Measurements from ENCODE around the gene DNM2. TPM values are rescaled to one million over a fixed set of nuclear protein-coding genes. Genes with fewer than 3 reads are reported as not detected.
A peak's percentile ranks its signal among the peaks of the same experiment; 100 is the strongest.

Gene DNM2
- total and polyA plus RNA-seq, 9 of the 15 experiments (the other 6 are each of a cell fraction or from before 2014, with no cell fraction given) = 2.2 to 161 (median 72.6) TPM

DNA sequence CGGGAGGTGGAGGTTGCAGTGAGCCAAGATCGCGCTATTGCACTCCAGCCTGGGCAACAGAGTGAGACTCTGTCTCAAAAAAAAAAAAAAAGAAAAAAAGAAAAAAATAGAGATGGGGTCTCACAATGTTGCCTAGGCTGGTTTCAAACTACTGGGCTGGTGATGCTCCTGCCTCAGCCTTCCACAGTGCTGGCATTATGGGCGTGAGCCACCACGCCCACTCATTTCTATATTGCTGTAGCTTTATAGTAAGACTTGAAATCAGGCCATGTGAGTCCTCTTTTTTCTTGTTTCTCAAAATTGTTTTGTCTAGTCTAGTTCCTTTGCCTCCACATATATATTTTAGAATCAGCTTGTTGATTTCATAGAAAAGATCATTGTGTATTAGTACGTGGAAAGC, 18.3 kb downstream of the DNM2 start:
- ChIA-PET POLR2A (interaction anchor here (0.5 to 1.4 kb wide), 10 partner anchors 9 to 100 kb away, joined by 3 to 7 read pairs (median 4); partner anchors contain the start of genes DNM2 and TMED1), CTCF (ENCODE audit: low intra/inter-chr PET ratio) (no interaction called here)
- no peaks in the 10 kb centered on the region for H3K9me1 ChIP-seq (ENCODE audit: control insufficient read depth, insufficient read depth, low read length)
- H3K79me2 ChIP-seq (ENCODE audit: control insufficient read depth, insufficient read depth, low read length) = peaks cover 94% of the 10 kb centered on the region
- ATAC-seq (no peak), FAIRE-seq (no peak), DNase-seq (ENCODE audit: extremely low read depth in 1 of 4, low spot score in 3 of 4) (no peak)
- peak overlapping the region; percentile 60; the same call in 1 of the 3 replicates for H3K27ac ChIP-seq (ENCODE audit: extremely low read depth, low read depth, low read length)
- no peak overlapping the region for H3K4me2 ChIP-seq (ENCODE audit: insufficient read depth, low read length)
- no peaks in the 10 kb centered on the region for H3K27me3 ChIP-seq (ENCODE audit: control insufficient read depth in 2 of 2, insufficient read depth in 2 of 2, low read length in 2 of 2)
- H3K4me1 ChIP-seq (replicated peaks in 1 of 2; ENCODE audit: control insufficient read depth in 2 of 2, insufficient read depth in 2 of 2, low read length in 2 of 2) = peaks cover 47 to 50% of the 10 kb centered on the region in 2 experiments
- no peak overlapping the region for H3K4me3 ChIP-seq
- peaks cover 19% of the 10 kb centered on the region; the same call in 1 of the 2 replicates for H4K20me1 ChIP-seq (replicated peaks; ENCODE audit: control insufficient read depth, insufficient read depth, low read length)
- in situ Hi-C loops (cut with MboI) (no loop called here), intact Hi-C loops (cut with micrococcal nuclease) (loop anchor here (2.0 kb wide), 1 partner anchor 17 kb away; the partner anchor contains the start of gene DNM2)
- BruUV-seq (replicated peaks) = no TSS peak
- no peak overlapping the region for H3K9ac ChIP-seq (ENCODE audit: insufficient read depth in 1 of 2, low read depth in 2 of 2, low read length in 2 of 2)
- 59% methylated on average over 4 of the region's 6 CpGs for WGBS (ENCODE audit: insufficient coverage, low coverage, missing lambda C conversion rate)
- TF ChIP-seq PCBP1 (IDR thresholded peaks at IDR 0.05; ENCODE audit: low read depth, low read length, poor library complexity, severe bottlenecking) = no peak
- TF ChIP-seq, protein P1, sequence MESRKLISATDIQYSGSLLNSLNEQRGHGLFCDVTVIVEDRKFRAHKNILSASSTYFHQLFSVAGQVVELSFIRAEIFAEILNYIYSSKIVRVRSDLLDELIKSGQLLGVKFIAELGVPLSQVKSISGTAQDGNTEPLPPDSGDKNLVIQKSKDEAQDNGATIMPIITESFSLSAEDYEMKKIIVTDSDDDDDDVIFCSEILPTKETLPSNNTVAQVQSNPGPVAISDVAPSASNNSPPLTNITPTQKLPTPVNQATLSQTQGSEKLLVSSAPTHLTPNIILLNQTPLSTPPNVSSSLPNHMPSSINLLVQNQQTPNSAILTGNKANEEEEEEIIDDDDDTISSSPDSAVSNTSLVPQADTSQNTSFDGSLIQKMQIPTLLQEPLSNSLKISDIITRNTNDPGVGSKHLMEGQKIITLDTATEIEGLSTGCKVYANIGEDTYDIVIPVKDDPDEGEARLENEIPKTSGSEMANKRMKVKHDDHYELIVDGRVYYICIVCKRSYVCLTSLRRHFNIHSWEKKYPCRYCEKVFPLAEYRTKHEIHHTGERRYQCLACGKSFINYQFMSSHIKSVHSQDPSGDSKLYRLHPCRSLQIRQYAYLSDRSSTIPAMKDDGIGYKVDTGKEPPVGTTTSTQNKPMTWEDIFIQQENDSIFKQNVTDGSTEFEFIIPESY (CRISPR knock-in tag; IDR thresholded peaks at IDR 0.05) = peak; percentile 69; the same call in 1 of the 2 replicates
- no peak for TF ChIP-seq GTF2E2 (tag; IDR thresholded peaks at IDR 0.05)
- TF ChIP-seq PHB (CRISPR knock-in tag; IDR thresholded peaks at IDR 0.05) = no peak
- TF ChIP-seq ZNF445 (CRISPR knock-in tag; IDR thresholded peaks at IDR 0.05; ENCODE audit: low read depth) = no peak
- TF ChIP-seq, protein P2, sequence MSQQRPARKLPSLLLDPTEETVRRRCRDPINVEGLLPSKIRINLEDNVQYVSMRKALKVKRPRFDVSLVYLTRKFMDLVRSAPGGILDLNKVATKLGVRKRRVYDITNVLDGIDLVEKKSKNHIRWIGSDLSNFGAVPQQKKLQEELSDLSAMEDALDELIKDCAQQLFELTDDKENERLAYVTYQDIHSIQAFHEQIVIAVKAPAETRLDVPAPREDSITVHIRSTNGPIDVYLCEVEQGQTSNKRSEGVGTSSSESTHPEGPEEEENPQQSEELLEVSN (IDR thresholded peaks at IDR 0.05; ENCODE audit: borderline replicate concordance in 1 of 2, extremely low read depth in 1 of 2, insufficient read depth in 1 of 2, insufficient read length in 1 of 2, low read depth in 1 of 2, low read length in 1 of 2, poor library complexity in 1 of 2, severe bottlenecking in 1 of 2) = no peak
- no peak for TF ChIP-seq MYC (IDR thresholded peaks at IDR 0.05; ENCODE audit: low read depth, low read length)
- no peak for TF ChIP-seq MYC (CRISPR knock-in tag; IDR thresholded peaks at IDR 0.05; ENCODE audit: borderline replicate concordance, low read depth)
- TF ChIP-seq HNRNPL (IDR thresholded peaks at IDR 0.05; ENCODE audit: low read depth, low read length) = no peak
- TF ChIP-seq RBM15 (IDR thresholded peaks at IDR 0.05; ENCODE audit: insufficient read depth, low read length) = no peak
- TF ChIP-seq KDM4B (IDR thresholded peaks at IDR 0.05; ENCODE audit: borderline replicate concordance in 2 of 2, low read depth in 1 of 2) = no peak
- TF ChIP-seq EGR1 (conservative IDR thresholded peaks at IDR 0.05) = peak; percentile 63
- no peak for TF ChIP-seq CXXC5 (CRISPR knock-in tag; IDR thresholded peaks at IDR 0.05)
- no peak for TF ChIP-seq OTX1 (CRISPR knock-in tag; IDR thresholded peaks at IDR 0.05)
- TF ChIP-seq TEAD1 (CRISPR knock-in tag; IDR thresholded peaks at IDR 0.05) = no peak
- no peak overlapping the region for H2AFZ ChIP-seq (ENCODE audit: low read depth, low read length)
- no peaks in the 10 kb centered on the region for H3K9me3 ChIP-seq (replicated peaks; ENCODE audit: control insufficient read depth, insufficient read depth, low read depth, low read length)
- H3K36me3 ChIP-seq (ENCODE audit: control insufficient read depth, insufficient read depth, low read length) = peaks cover 4% of the 10 kb centered on the region; the same call in 1 of the 3 replicates
